HG03354 (cell line): Measurements from ENCODE around the gene AGPAT2.
"Not testable (repeated sequence)": the region's sequence is repeated elsewhere in the genome, so short reads cannot be mapped to it uniquely, and the experiment has no call there.

Experiments
- ATAC-seq: cut with Tn5 transposase; IDR thresholded peaks from one replicate; pipeline ENCODE4 v1.9.1; 2021; ENCODE audit warnings: mild to moderate bottlenecking; ENCODE audit not compliant: unreplicated experiment, poor library complexity, severe bottlenecking

Gene AGPAT2

GRCh38 chr9:136654820-136655535 lies 32.3 kb downstream of the AGPAT2 start:
- ATAC-seq = no peak

GRCh38 chr9:136653323-136654079 lies 33.8 kb downstream of the AGPAT2 start:
- no peak for ATAC-seq

- ATAC-seq = no peak
These were observed 35.4 kb downstream of the AGPAT2 start for GRCh38 chr9:136651860-136652259.

GRCh38 chr9:136650648-136651047 lies 36.6 kb downstream of the AGPAT2 start:
- no peak for ATAC-seq

- ATAC-seq = no peak
These were observed 37.2 kb downstream of the AGPAT2 start for GRCh38 chr9:136650021-136650420.

- ATAC-seq = no peak
These were observed 38.5 kb downstream of the AGPAT2 start for GRCh38 chr9:136648751-136649150.

GRCh38 chr9:136646827-136647711 lies 40.2 kb downstream of the AGPAT2 start:
- no peak for ATAC-seq

- no peak for ATAC-seq
These were observed 41.1 kb downstream of the AGPAT2 start for GRCh38 chr9:136645903-136646754.

- ATAC-seq = no peak
These were observed 41.8 kb downstream of the AGPAT2 start for GRCh38 chr9:136645352-136645902.

- ATAC-seq = no peak
These were observed 42.5 kb downstream of the AGPAT2 start for GRCh38 chr9:136644593-136645351.

- no peak for ATAC-seq
These were observed 43.0 kb downstream of the AGPAT2 start for GRCh38 chr9:136644343-136644592.

- no peak for ATAC-seq
These were observed 43.5 kb downstream of the AGPAT2 start for GRCh38 chr9:136643596-136644342.

GRCh38 chr9:136642439-136642921 lies 44.8 kb downstream of the AGPAT2 start:
- no peak for ATAC-seq

- no peak for ATAC-seq
These were observed 46.8 kb downstream of the AGPAT2 start for GRCh38 chr9:136640171-136641111.

GRCh38 chr9:136634904-136635303 lies 52.4 kb downstream of the AGPAT2 start:
- ATAC-seq = no peak

GRCh38 chr9:136632491-136633106 lies 54.7 kb downstream of the AGPAT2 start:
- ATAC-seq = not testable (repeated sequence)
